Endodermal cell (in vitro differentiated cells): ENCODE measurements around the gene AFF1. TPM values are rescaled to one million over a fixed set of nuclear protein-coding genes. Genes with fewer than 3 reads are reported as not detected.

Experiments
- DNase-seq: peaks from one replicate; pipeline ENCODE4 v3.0.0-alpha.2; 2017
- H3K27ac ChIP-seq: 2 replicates; pipeline ENCODE4 v1.5.1; 2013; ENCODE audit warnings: mild to moderate bottlenecking, low read depth, low read length, moderate library complexity
- H3K27me3 ChIP-seq: 2 replicates; pipeline ENCODE4 v1.6.1; 2013; ENCODE audit warnings: mild to moderate bottlenecking, low read length, moderate library complexity; ENCODE audit not compliant: insufficient read depth, control insufficient read depth, poor library complexity, severe bottlenecking
- H3K36me3 ChIP-seq: 2 replicates; pipeline ENCODE4 v1.7.0; 2013; ENCODE audit warnings: mild to moderate bottlenecking, low read length, moderate library complexity; ENCODE audit not compliant: control insufficient read depth, insufficient read depth
- H3K4me1 ChIP-seq: one replicate; pipeline ENCODE4 v1.7.0; 2013; ENCODE audit warnings: low read length; ENCODE audit not compliant: control insufficient read depth, insufficient read depth
- H3K4me3 ChIP-seq: 2 replicates; pipeline ENCODE4 v1.5.1; 2013; ENCODE audit warnings: mild to moderate bottlenecking, low read length, moderate library complexity
- H3K9ac ChIP-seq: 2 replicates; pipeline ENCODE4 v1.6.1; 2013; ENCODE audit warnings: mild to moderate bottlenecking, low read length, moderate library complexity; ENCODE audit not compliant: poor library complexity, severe bottlenecking; ENCODE audit errors: extremely low read depth
- H3K9me3 ChIP-seq: 2 replicates; pipeline ENCODE4 v1.6.1; 2013; ENCODE audit warnings: mild to moderate bottlenecking, low read length, moderate library complexity; ENCODE audit not compliant: control insufficient read depth
- H3K27ac Mint-ChIP-seq: 2 replicates; pipeline ENCODE4 v1.8.0; 2020; ENCODE audit warnings: mixed read lengths
- H3K27me3 Mint-ChIP-seq: 2 replicates; pipeline ENCODE4 v1.8.0; 2021; ENCODE audit warnings: mild to moderate bottlenecking, mixed read lengths; ENCODE audit not compliant: insufficient read depth
- H3K36me3 Mint-ChIP-seq: 2 replicates; pipeline ENCODE4 v1.8.0; 2020; ENCODE audit warnings: low read depth, mixed read lengths
- H3K4me1 Mint-ChIP-seq: 2 replicates; pipeline ENCODE4 v1.8.0; 2020; ENCODE audit warnings: mixed read lengths
- H3K4me3 Mint-ChIP-seq: 2 replicates; pipeline ENCODE4 v1.8.0; 2020; ENCODE audit warnings: mild to moderate bottlenecking, moderate library complexity, mixed read lengths
- H3K9me3 Mint-ChIP-seq: 2 replicates; pipeline ENCODE4 v1.8.0; 2020; ENCODE audit warnings: mild to moderate bottlenecking, mixed read lengths
- CTCF ChIP-seq: fragments of 200-600 bp; sonication (generic); conservative IDR thresholded peaks from 2 replicates; pipeline ENCODE4 v1.5.0; 2021; ENCODE audit warnings: antibody characterized with exemption, mild to moderate bottlenecking
- WGBS, 2 experiments: methylation state at CpG; one replicate each; pipeline versions ENCODE4 v1.1.5 to v1.1.7; 2013; ENCODE audit warnings: missing lambda C conversion rate in 2 of 2, mixed read lengths in 1 of 2; ENCODE audit not compliant: insufficient coverage in 1 of 2, insufficient read length in 1 of 2; 5-methylcytosine and 5-hydroxymethylcytosine counted together
- total RNA-seq, 2 donors: library from RNA; stranded (reverse); fragmentation: NEBNext Ultra II Directional in 1 of 2; extraction: Animal tissue kit (Norgen Biotek cat#: 25700) in 1 of 2; gene quantifications; 2 replicates in 1 of 2; 3 replicates in 1 of 2; pipeline ENCODE4 v1.2.1, GENCODE V29; 2021

The AFF1 gene
- total RNA-seq, 2 donors from 2014 or later, result 134 to 171 TPM

GRCh38 chr4:87049508-87049907, 114.7 kb downstream of the AFF1 start:
- no peak for DNase-seq
- H3K27me3 Mint-ChIP-seq, result no peaks in the 10 kb centered on the region
- Histone ChIP-seq H3K4me1 (peaks cover 16% of the 10 kb centered on the region), H3K9me3 (no peaks in the 10 kb centered on the region), H3K27ac (no peak overlapping the region), H3K27me3 (no peaks in the 10 kb centered on the region), H3K4me3 (no peak overlapping the region), H3K9ac (no peak overlapping the region), H3K36me3 (peaks cover 76% of the 10 kb centered on the region)
- no peak for TF ChIP-seq CTCF
- no peak overlapping the region for H3K4me3 Mint-ChIP-seq
- no peak overlapping the region for H3K27ac Mint-ChIP-seq
- peaks cover 63% of the 10 kb centered on the region for H3K36me3 Mint-ChIP-seq
- 90 to 96% methylated on average over 4 to 9 of the region's 9 CpGs for WGBS, 2 experiments
- H3K9me3 Mint-ChIP-seq, result no peaks in the 10 kb centered on the region
- peaks cover 43% of the 10 kb centered on the region for H3K4me1 Mint-ChIP-seq

- no peak overlapping the region for H3K4me3 Mint-ChIP-seq
- Histone ChIP-seq H3K36me3 (peaks cover 77% of the 10 kb centered on the region), H3K27ac (no peak overlapping the region), H3K9me3 (no peaks in the 10 kb centered on the region), H3K9ac (no peak overlapping the region), H3K4me3 (no peak overlapping the region), H3K4me1 (peaks cover 16% of the 10 kb centered on the region), H3K27me3 (no peaks in the 10 kb centered on the region)
- H3K36me3 Mint-ChIP-seq, result peaks cover 66% of the 10 kb centered on the region
- 96 to 98% methylated on average over 11 to 12 of the region's 12 CpGs for WGBS, 2 experiments
- TF ChIP-seq CTCF, result no peak
- H3K27me3 Mint-ChIP-seq, result no peaks in the 10 kb centered on the region
- peak overlapping the region; percentile 14 for H3K27ac Mint-ChIP-seq
- H3K4me1 Mint-ChIP-seq, result peaks cover 54% of the 10 kb centered on the region
- H3K9me3 Mint-ChIP-seq, result no peaks in the 10 kb centered on the region
- no peak for DNase-seq
Observed at GRCh38 chr4:87050596-87050995, 115.8 kb downstream of the AFF1 start.

DNA sequence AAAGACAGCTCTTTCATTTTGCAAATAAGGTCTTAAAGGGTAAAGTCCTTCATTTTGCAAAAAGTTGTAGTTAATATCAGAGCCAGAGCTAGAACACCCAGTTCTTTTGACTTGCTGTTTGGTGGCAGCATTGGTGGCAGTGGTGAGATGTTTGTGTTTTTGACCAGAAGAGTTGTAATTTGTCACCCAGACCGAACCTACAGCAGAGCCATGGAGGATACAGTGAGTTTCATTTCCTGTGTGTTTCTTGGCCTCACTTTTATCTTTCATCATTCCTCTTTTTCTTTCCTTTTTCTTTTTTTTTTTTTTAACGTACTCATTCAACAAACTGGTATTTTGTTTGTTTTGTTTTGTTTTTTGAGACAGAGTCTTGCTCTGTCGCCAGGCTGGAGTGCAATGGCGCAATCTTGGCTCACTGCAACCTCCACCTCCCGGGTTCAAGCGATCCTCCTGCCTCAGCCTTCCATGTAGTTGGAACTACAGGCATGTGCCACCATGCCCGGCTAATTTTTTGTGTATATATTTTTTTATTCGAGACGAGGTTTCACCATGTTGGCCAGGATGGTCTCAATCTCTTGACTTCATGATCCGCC, 116.4 kb downstream of the AFF1 start:
- Mint-ChIP-seq H3K36me3 (peaks cover 64% of the 10 kb centered on the region), H3K4me1 (peaks cover 59% of the 10 kb centered on the region), H3K4me3 (no peak overlapping the region), H3K27ac (no peak overlapping the region), H3K27me3 (no peaks in the 10 kb centered on the region), H3K9me3 (no peaks in the 10 kb centered on the region)
- H3K4me3 ChIP-seq, result no peak overlapping the region
- no peaks in the 10 kb centered on the region for H3K27me3 ChIP-seq
- peaks cover 13% of the 10 kb centered on the region for H3K4me1 ChIP-seq
- H3K9ac ChIP-seq, result no peak overlapping the region
- no peak for TF ChIP-seq CTCF
- peaks cover 76% of the 10 kb centered on the region for H3K36me3 ChIP-seq
- WGBS, 2 experiments, result 78 to 92% methylated on average over 5 to 9 of the region's 10 CpGs
- no peaks in the 10 kb centered on the region for H3K9me3 ChIP-seq
- H3K27ac ChIP-seq, result no peak overlapping the region
- DNase-seq, result no peak
